Caco-2 (cell line): ENCODE results near the gene WWOX. TPM values are rescaled to one million over a fixed set of nuclear protein-coding genes. Genes with fewer than 3 reads are reported as not detected.

Experiments used
- BruUV-seq: library from RNA; stranded (reverse); fragments of 400-500 nt; replicated peaks from 2 replicates; lab custom pipeline; 2021; lab: Mats Ljungman, UMichigan
- CTCF ChIA-PET: fragments of 300-600 bp; sonication (Branson Sonifier 250); formaldehyde crosslinking; loops from one replicate; lab custom pipeline; 2022; ENCODE audit warnings: antibody characterized with exemption; lab: Charles Lee
- POLR2A ChIA-PET: fragments of 300-600 bp; sonication (Branson Sonifier 250); formaldehyde crosslinking; loops from one replicate; lab custom pipeline; 2022; ENCODE audit warnings: antibody characterized with exemption; lab: Charles Lee
- DNase-seq, 2 experiments: peaks; one replicate each; pipeline versions ENCODE4 v3.0.0 to v3.0.0-alpha.2; 2020 to 2022
- H3K27me3 ChIP-seq: replicated peaks from 2 replicates; pipeline ENCODE4 v1.6.0; 2011; ENCODE audit warnings: low read length; ENCODE audit not compliant: control insufficient read depth, insufficient read depth
- H3K36me3 ChIP-seq: 2 replicates; pipeline ENCODE4 v1.5.1; 2011; ENCODE audit warnings: low read length; ENCODE audit not compliant: control insufficient read depth, insufficient read depth
- H3K4me1 ChIP-seq: fragments of 250-450 bp; sonication (Bioruptor Pico); 2 replicates; pipeline ENCODE4 v1.5.1; 2020; ENCODE audit warnings: mild to moderate bottlenecking
- H3K4me3 ChIP-seq: 2 replicates; pipeline ENCODE4 v1.5.1; 2011; ENCODE audit warnings: low read depth, mild to moderate bottlenecking, control low read depth, low read length
- H3K9me3 ChIP-seq: fragments of 250-450 bp; sonication (Bioruptor Pico); 2 replicates; pipeline ENCODE4 v1.5.1; 2020; ENCODE audit warnings: mild to moderate bottlenecking, moderate library complexity
- H3K27ac Mint-ChIP-seq: one replicate; pipeline ENCODE4 v1.8.0; 2022; ENCODE audit warnings: mixed read lengths; ENCODE audit not compliant: unreplicated experiment
- H3K27me3 Mint-ChIP-seq: one replicate; pipeline ENCODE4 v1.8.0; 2022; ENCODE audit warnings: mixed read lengths; ENCODE audit not compliant: insufficient read depth, unreplicated experiment
- H3K36me3 Mint-ChIP-seq: one replicate; pipeline ENCODE4 v1.8.0; 2022; ENCODE audit warnings: mild to moderate bottlenecking, mixed read lengths; ENCODE audit not compliant: insufficient read depth, unreplicated experiment
- H3K4me1 Mint-ChIP-seq: one replicate; pipeline ENCODE4 v1.8.0; 2022; ENCODE audit warnings: low read depth, mixed read lengths; ENCODE audit not compliant: unreplicated experiment
- H3K4me3 Mint-ChIP-seq: one replicate; pipeline ENCODE4 v1.8.0; 2022; ENCODE audit warnings: mild to moderate bottlenecking, moderate library complexity, mixed read lengths; ENCODE audit not compliant: unreplicated experiment
- H3K9me3 Mint-ChIP-seq: one replicate; pipeline ENCODE4 v1.8.0; 2022; ENCODE audit warnings: mixed read lengths; ENCODE audit not compliant: unreplicated experiment
- CTCF ChIP-seq, 2 experiments: fragments of 200-600 bp in 1 of 2; IDR thresholded peaks; 1 replicate in 1 of 2; 2 replicates in 1 of 2; pipeline versions ENCODE4 v1.5.1 to v1.8.0; 2011 to 2022; ENCODE audit warnings: antibody characterized with exemption in 1 of 2, control low read depth in 1 of 2, inconsistent platforms in 1 of 2, low read depth in 1 of 2, low read length in 1 of 2, mild to moderate bottlenecking in 1 of 2, moderate library complexity in 1 of 2; ENCODE audit not compliant: insufficient read depth in 1 of 2, severe bottlenecking in 1 of 2, unreplicated experiment in 1 of 2
- intact Hi-C: fragments of 100-400 bp; cut with micrococcal nuclease; formaldehyde crosslinking; loops from one replicate; pipeline ENCODE4 v1.10.0; 2022; ENCODE audit not compliant: unreplicated experiment
- total RNA-seq: library from RNA; stranded (reverse); gene quantifications from 2 replicates; pipeline ENCODE4 v1.2.3, GENCODE V29; 2022

The WWOX gene
- total RNA-seq, 1 experiment from 2014 or later, result 45.0 TPM

- Histone ChIP-seq H3K4me1 (no peaks in the 10 kb centered on the region), H3K36me3 (no peaks in the 10 kb centered on the region), H3K27me3 (no peaks in the 10 kb centered on the region), H3K9me3 (no peaks in the 10 kb centered on the region), H3K4me3 (no peak overlapping the region)
- ChIA-PET POLR2A (no interaction called here), CTCF (no interaction called here)
- no peak overlapping the region for H3K27ac Mint-ChIP-seq
- TF ChIP-seq CTCF (IDR thresholded peaks at IDR 0.05; ENCODE audit: insufficient read depth in 1 of 2, low read depth in 1 of 2, low read length in 1 of 2, severe bottlenecking in 1 of 2, unreplicated experiment in 1 of 2), result no peak
- no peak overlapping the region for H3K4me3 Mint-ChIP-seq
- BruUV-seq, result no TSS peak
- H3K27me3 Mint-ChIP-seq, result no peaks in the 10 kb centered on the region
- intact Hi-C loops, result no loop called here
- peaks cover 12% of the 10 kb centered on the region for H3K4me1 Mint-ChIP-seq
- H3K9me3 Mint-ChIP-seq, result no peaks in the 10 kb centered on the region
- DNase-seq, result no peak
- H3K36me3 Mint-ChIP-seq, result no peaks in the 10 kb centered on the region
Observed at GRCh38 chr16:78218856-78219651, 119.6 kb downstream of the WWOX start.

GRCh38 chr16:78220571-78220970, 121.1 kb downstream of the WWOX start:
- ChIA-PET CTCF (no interaction called here), POLR2A (no interaction called here)
- Mint-ChIP-seq H3K36me3 (no peaks in the 10 kb centered on the region), H3K9me3 (no peaks in the 10 kb centered on the region), H3K27me3 (no peaks in the 10 kb centered on the region), H3K4me1 (peaks cover 20% of the 10 kb centered on the region), H3K27ac (no peak overlapping the region), H3K4me3 (no peak overlapping the region)
- Histone ChIP-seq H3K27me3 (no peaks in the 10 kb centered on the region), H3K4me3 (no peak overlapping the region), H3K36me3 (no peaks in the 10 kb centered on the region), H3K4me1 (no peaks in the 10 kb centered on the region), H3K9me3 (no peaks in the 10 kb centered on the region)
- BruUV-seq, result no TSS peak
- intact Hi-C loops, result no loop called here
- DNase-seq, result no peak
- no peak for TF ChIP-seq CTCF (IDR thresholded peaks at IDR 0.05; ENCODE audit: insufficient read depth in 1 of 2, low read depth in 1 of 2, low read length in 1 of 2, severe bottlenecking in 1 of 2, unreplicated experiment in 1 of 2)

GRCh38 chr16:78221892-78222291, 122.4 kb downstream of the WWOX start:
- TF ChIP-seq CTCF (IDR thresholded peaks at IDR 0.05; ENCODE audit: insufficient read depth in 1 of 2, low read depth in 1 of 2, low read length in 1 of 2, severe bottlenecking in 1 of 2, unreplicated experiment in 1 of 2), result no peak
- Mint-ChIP-seq H3K4me1 (peaks cover 21% of the 10 kb centered on the region), H3K36me3 (no peaks in the 10 kb centered on the region), H3K4me3 (no peak overlapping the region), H3K27me3 (no peaks in the 10 kb centered on the region), H3K9me3 (no peaks in the 10 kb centered on the region), H3K27ac (no peak overlapping the region)
- Histone ChIP-seq H3K4me1 (no peaks in the 10 kb centered on the region), H3K4me3 (no peak overlapping the region), H3K27me3 (no peaks in the 10 kb centered on the region), H3K9me3 (no peaks in the 10 kb centered on the region), H3K36me3 (no peaks in the 10 kb centered on the region)
- CTCF ChIA-PET, result no interaction called here
- intact Hi-C loops, result no loop called here
- POLR2A ChIA-PET, result no interaction called here
- DNase-seq, result no peak
- BruUV-seq, result no TSS peak
